ENCODE data around the gene SBK3.

The SBK3 gene

GRCh38 chr19:55553217-55554182, 8.2 kb upstream of the SBK3 start:
- Histone ChIP-seq H3K4me1 (ENCODE audit: low read length) (no peaks in the 10 kb centered on the region), H3K27ac (ENCODE audit: low read length) (no peak overlapping the region), H2AFZ (ENCODE audit: low read length) (no peak overlapping the region), H3K4me2 (ENCODE audit: low read depth, low read length) (peak overlapping the region; percentile 31; the same call in 1 of the 2 replicates), H3K9ac (ENCODE audit: low read length) (no peak overlapping the region), H3K4me3 (ENCODE audit: low read length) (no peak overlapping the region), H3K27me3 (replicated peaks; ENCODE audit: insufficient read depth, low read length) (peaks cover 95% of the 10 kb centered on the region), H3K79me2 (ENCODE audit: low read length) (no peaks in the 10 kb centered on the region), H3K36me3 (replicated peaks; ENCODE audit: insufficient read depth, low read length) (no peaks in the 10 kb centered on the region), H3F3A (ENCODE audit: insufficient read depth, low read length) (no peaks in the 10 kb centered on the region), H4K20me1 (ENCODE audit: insufficient read depth, low read length) (no peaks in the 10 kb centered on the region), H3K9me3 (replicated peaks; ENCODE audit: insufficient read depth, low read length) (no peaks in the 10 kb centered on the region), H3K9me2 (replicated peaks; ENCODE audit: insufficient read depth, low read length) (no peaks in the 10 kb centered on the region)
- TF ChIP-seq CTCF (IDR thresholded peaks at IDR 0.05; ENCODE audit: low read length) = no peak
- TF ChIP-seq EZH2 (optimal IDR thresholded peaks at IDR 0.05; ENCODE audit: low read depth, low read length) = no peak
- TF ChIP-seq EZH2phosphoT487 (IDR thresholded peaks at IDR 0.05; ENCODE audit: low read length) = no peak
- DNase-seq = no peak

GRCh38 chr19:55552620-55553019, 7.3 kb upstream of the SBK3 start:
- no peak overlapping the region for H2AFZ ChIP-seq (ENCODE audit: low read length)
- H3K79me2 ChIP-seq (ENCODE audit: low read length) = no peaks in the 10 kb centered on the region
- DNase-seq = peak; percentile 35
- TF ChIP-seq EZH2phosphoT487 (IDR thresholded peaks at IDR 0.05; ENCODE audit: low read length) (no peak), EZH2 (optimal IDR thresholded peaks at IDR 0.05; ENCODE audit: low read depth, low read length) (no peak), CTCF (IDR thresholded peaks at IDR 0.05; ENCODE audit: low read length) (no peak)
- H3K4me1 ChIP-seq (ENCODE audit: low read length) = no peaks in the 10 kb centered on the region
- H3K9me2 ChIP-seq (replicated peaks; ENCODE audit: insufficient read depth, low read length) = no peaks in the 10 kb centered on the region
- no peak overlapping the region for H3K27ac ChIP-seq (ENCODE audit: low read length)
- H3K9me3 ChIP-seq (replicated peaks; ENCODE audit: insufficient read depth, low read length) = no peaks in the 10 kb centered on the region
- no peaks in the 10 kb centered on the region for H3F3A ChIP-seq (ENCODE audit: insufficient read depth, low read length)
- no peaks in the 10 kb centered on the region for H4K20me1 ChIP-seq (ENCODE audit: insufficient read depth, low read length)
- H3K36me3 ChIP-seq (replicated peaks; ENCODE audit: insufficient read depth, low read length) = no peaks in the 10 kb centered on the region
- peaks cover 95% of the 10 kb centered on the region for H3K27me3 ChIP-seq (replicated peaks; ENCODE audit: insufficient read depth, low read length)
- no peak overlapping the region for H3K4me2 ChIP-seq (ENCODE audit: low read depth, low read length)
- H3K4me3 ChIP-seq (ENCODE audit: low read length) = no peak overlapping the region
- no peak overlapping the region for H3K9ac ChIP-seq (ENCODE audit: low read length)

- no peak for DNase-seq
- Histone ChIP-seq H2AFZ (ENCODE audit: low read length) (no peak overlapping the region), H4K20me1 (ENCODE audit: insufficient read depth, low read length) (no peaks in the 10 kb centered on the region), H3F3A (ENCODE audit: insufficient read depth, low read length) (no peaks in the 10 kb centered on the region), H3K27ac (ENCODE audit: low read length) (no peak overlapping the region), H3K27me3 (replicated peaks; ENCODE audit: insufficient read depth, low read length) (peaks cover 95% of the 10 kb centered on the region), H3K36me3 (replicated peaks; ENCODE audit: insufficient read depth, low read length) (no peaks in the 10 kb centered on the region), H3K4me3 (ENCODE audit: low read length) (no peak overlapping the region), H3K4me1 (ENCODE audit: low read length) (no peaks in the 10 kb centered on the region), H3K4me2 (ENCODE audit: low read depth, low read length) (no peak overlapping the region), H3K9me2 (replicated peaks; ENCODE audit: insufficient read depth, low read length) (no peaks in the 10 kb centered on the region), H3K9me3 (replicated peaks; ENCODE audit: insufficient read depth, low read length) (no peaks in the 10 kb centered on the region), H3K9ac (ENCODE audit: low read length) (no peak overlapping the region), H3K79me2 (ENCODE audit: low read length) (no peaks in the 10 kb centered on the region)
- TF ChIP-seq EZH2 (optimal IDR thresholded peaks at IDR 0.05; ENCODE audit: low read depth, low read length) = no peak
- no peak for TF ChIP-seq EZH2phosphoT487 (IDR thresholded peaks at IDR 0.05; ENCODE audit: low read length)
- no peak for TF ChIP-seq CTCF (IDR thresholded peaks at IDR 0.05; ENCODE audit: low read length)
Measured at GRCh38 chr19:55552206-55552605, 6.9 kb upstream of the SBK3 start.
